Upper lobe of left lung (tissue), 6 donors: ENCODE data around the gene FADS2. TPM values are rescaled to one million over a fixed set of nuclear protein-coding genes. Genes with fewer than 3 reads are reported as not detected.

Source experiments
- ATAC-seq, 2 donors: fragments of 200-7000 bp; cut with Tn5 transposase; one replicate each; pipeline ENCODE4 v1.9.1; 2022; ENCODE audit warnings: mild to moderate bottlenecking in 2 of 2, moderate library complexity in 2 of 2; ENCODE audit not compliant: low FRiP score in 2 of 2
- DNase-seq, 2 donors: peaks; one replicate each; pipeline ENCODE4 v3.0.0-alpha.2; 2019 to 2020
- H3K27ac ChIP-seq, 4 donors: fragments of 200-600 bp; sonication (generic); one replicate each; pipeline ENCODE4 v1.5.1; 2016 to 2019
- H3K27me3 ChIP-seq, 4 donors: fragments of 200-600 bp; sonication (generic); one replicate each; pipeline ENCODE4 v1.5.1; 2017 to 2019
- H3K36me3 ChIP-seq, 4 donors: fragments of 200-600 bp; sonication (generic); one replicate each; pipeline ENCODE4 v1.5.1; 2016 to 2019
- H3K4me1 ChIP-seq, 4 donors: fragments of 200-600 bp; sonication (generic); one replicate each; pipeline ENCODE4 v1.5.1; 2018 to 2019
- H3K4me3 ChIP-seq, 4 donors: fragments of 200-600 bp; sonication (generic); one replicate each; pipeline ENCODE4 v1.5.1; 2017 to 2019; ENCODE audit warnings: mild to moderate bottlenecking in 2 of 4, moderate library complexity in 1 of 4
- H3K9me3 ChIP-seq, 4 donors: fragments of 200-600 bp; sonication (generic); one replicate each; pipeline ENCODE4 v1.5.1; 2018 to 2019
- CTCF ChIP-seq, 6 experiments: fragments of 450-650 bp in 4 of 6; fragments of 200-600 bp in 2 of 6; sonication (generic) in 2 of 6; IDR thresholded peaks; one replicate each; pipeline ENCODE4 v1.5.1; 2016 to 2019; ENCODE audit warnings: antibody characterized with exemption in 6 of 6
- EP300 ChIP-seq, 4 donors: sonication (generic); formaldehyde crosslinking; IDR thresholded peaks; one replicate each; pipeline ENCODE4 v1.5.1; 2017; ENCODE audit warnings: antibody characterized with exemption in 4 of 4, control low read depth in 2 of 4
- POLR2A ChIP-seq, 4 donors: fragments of 450-650 bp; IDR thresholded peaks; one replicate each; pipeline ENCODE4 v1.5.1; 2016 to 2017; ENCODE audit warnings: antibody characterized with exemption in 4 of 4, mild to moderate bottlenecking in 2 of 4
- POLR2AphosphoS5 ChIP-seq, 2 donors: sonication (generic); formaldehyde crosslinking; IDR thresholded peaks; one replicate each; pipeline ENCODE4 v1.5.1; 2017; ENCODE audit warnings: antibody characterized with exemption in 2 of 2
- WGBS, 2 donors: methylation state at CpG; one replicate each; pipeline ENCODE4 v1.1.5; 2017 to 2018; 5-methylcytosine and 5-hydroxymethylcytosine counted together
- total RNA-seq, 6 donors: library from RNA; depleted of rRNA in 4 of 6; stranded (reverse); fragments of >200 nt in 4 of 6; gene quantifications; one replicate each; pipeline versions ENCODE4 v1.1.0 to v1.2.1, GENCODE V29; 2016 to 2021
- donor health status: DM: no; HTN: no; CAD: no; lungs with moderate emphysema.
- donor health status: DM: no; HTN: yes; CAD: no; lungs with severe emphysema.

FADS2 gene
- total RNA-seq, 6 donors from 2014 or later, result 13.5 to 92.5 (median 50.7) TPM

GRCh38 chr11:61882879-61883278, 54.8 kb downstream of the FADS2 start:
- Histone ChIP-seq H3K27ac (no peak overlapping the region), H3K9me3 (no peaks in the 10 kb centered on the region), H3K27me3 (no peaks in the 10 kb centered on the region), H3K4me3 (no peak overlapping the region), H3K4me1 (peaks cover 0 to 6% (median 5%) of the 10 kb centered on the region in 4 donors), H3K36me3 (peaks cover 0 to 13% (median 3%) of the 10 kb centered on the region in 4 donors)
- 86 to 88% methylated on average over 6 of the region's 6 CpGs for WGBS, 2 donors
- TF ChIP-seq POLR2AphosphoS5 (IDR thresholded peaks at IDR 0.05) (no peak), POLR2A (IDR thresholded peaks at IDR 0.05) (no peak), EP300 (IDR thresholded peaks at IDR 0.05) (no peak), CTCF (IDR thresholded peaks at IDR 0.05) (no peak)
- no peak for DNase-seq
- no peak for ATAC-seq

GRCh38 chr11:61883327-61883726, 55.2 kb downstream of the FADS2 start:
- no peak for ATAC-seq
- Histone ChIP-seq H3K9me3 (no peaks in the 10 kb centered on the region), H3K27me3 (no peaks in the 10 kb centered on the region), H3K36me3 (peaks cover 0 to 8% (median 3%) of the 10 kb centered on the region in 4 donors), H3K4me1 (peaks cover 2 to 10% (median 8%) of the 10 kb centered on the region in 4 donors), H3K4me3 (no peak overlapping the region), H3K27ac (no peak overlapping the region)
- no peak for TF ChIP-seq CTCF (IDR thresholded peaks at IDR 0.05)
- TF ChIP-seq POLR2AphosphoS5 (IDR thresholded peaks at IDR 0.05), result no peak
- no peak for TF ChIP-seq EP300 (IDR thresholded peaks at IDR 0.05)
- TF ChIP-seq POLR2A (IDR thresholded peaks at IDR 0.05), result no peak
- WGBS, 2 donors, result 92% methylated on average over 9 to 10 of the region's 10 CpGs
- no peak for DNase-seq

GRCh38 chr11:61883947-61884346, 55.8 kb downstream of the FADS2 start:
- 88 to 95% methylated on average over 5 of the region's 5 CpGs for WGBS, 2 donors
- H3K27ac ChIP-seq, result no peak overlapping the region
- no peaks in the 10 kb centered on the region for H3K27me3 ChIP-seq
- H3K36me3 ChIP-seq, result peaks cover 0 to 5% (median 2%) of the 10 kb centered on the region in 4 donors
- no peak for ATAC-seq
- H3K9me3 ChIP-seq, result no peaks in the 10 kb centered on the region
- no peak for DNase-seq
- no peak overlapping the region for H3K4me3 ChIP-seq
- TF ChIP-seq EP300 (IDR thresholded peaks at IDR 0.05) (no peak), POLR2AphosphoS5 (IDR thresholded peaks at IDR 0.05) (no peak), CTCF (IDR thresholded peaks at IDR 0.05) (no peak), POLR2A (IDR thresholded peaks at IDR 0.05) (no peak)
- peaks cover 4 to 14% (median 12%) of the 10 kb centered on the region in 4 donors for H3K4me1 ChIP-seq

GRCh38 chr11:61885166-61885778, 57.2 kb downstream of the FADS2 start:
- WGBS, 2 donors, result 76 to 100% methylated on average over 1 to 7 of the region's 7 CpGs
- ATAC-seq (no peak), DNase-seq (no peak)

More at GRCh38 chr11:61885166-61885778, 57.2 kb downstream of the FADS2 start:
- H3K9me3 ChIP-seq, result no peaks in the 10 kb centered on the region
- H3K36me3 ChIP-seq, result no peaks in the 10 kb centered on the region
- peaks cover 10 to 21% (median 15%) of the 10 kb centered on the region in 4 donors for H3K4me1 ChIP-seq
- no peaks in the 10 kb centered on the region for H3K27me3 ChIP-seq
- H3K27ac ChIP-seq, result no peak overlapping the region
- H3K4me3 ChIP-seq, result no peak overlapping the region
- TF ChIP-seq EP300 (IDR thresholded peaks at IDR 0.05) (no peak), CTCF (IDR thresholded peaks at IDR 0.05) (no peak), POLR2AphosphoS5 (IDR thresholded peaks at IDR 0.05) (no peak), POLR2A (IDR thresholded peaks at IDR 0.05) (no peak)
